H1 (cell line): Measurements from ENCODE around the gene VPS11. TPM values are rescaled to one million over a fixed set of nuclear protein-coding genes. Genes with fewer than 3 reads are reported as not detected.
A peak's percentile ranks its signal among the peaks of the same experiment; 100 is the strongest.

Source experiments
- ATF3 ChIP-seq: IDR thresholded peaks from 2 replicates; pipeline ENCODE4 v1.6.1; 2011; ENCODE audit warnings: low read depth, mild to moderate bottlenecking, low read length; ENCODE audit not compliant: insufficient read depth
- JUN ChIP-seq: IDR thresholded peaks from 2 replicates; pipeline ENCODE4 v1.6.1; 2011; ENCODE audit warnings: low read depth, mild to moderate bottlenecking, improper control_type of control experiment, low read length
- RBBP5 ChIP-seq: IDR thresholded peaks from 2 replicates; pipeline ENCODE4 v1.7.1; 2012; ENCODE audit warnings: low read depth, mild to moderate bottlenecking, inconsistent platforms, low read length, moderate library complexity, borderline replicate concordance
- SP1 ChIP-seq: IDR thresholded peaks from 2 replicates; pipeline ENCODE4 v1.6.1; 2011; ENCODE audit warnings: low read depth, low read length
- polyA plus RNA-seq, 7 experiments: library from polyadenylated mRNA; depleted of rRNA in 3 of 7; stranded (reverse) in 5 of 7; unstranded in 2 of 7; fragments of >200 nt in 5 of 7; fragments of 200-250 nt in 2 of 7; gene quantifications; 1 replicate in 5 of 7; 2 replicates in 1 of 7; 4 replicates in 1 of 7; pipeline versions ENCODE4 v1.2.1 to v1.2.3, GENCODE V29; 2011 to 2013; ENCODE audit warnings: missing spikeins in 2 of 7, mixed read lengths in 2 of 7
- total RNA-seq: library from RNA; stranded (reverse); fragmentation: NEBNext Ultra II Directional; extraction: Animal tissue kit (Norgen Biotek cat#: 25700); gene quantifications from 2 replicates; pipeline ENCODE4 v1.2.1, GENCODE V29; 2021

VPS11 gene
- total and polyA plus RNA-seq, 2 of the 8 experiments (the other 6 are each of a cell fraction or from before 2014, with no cell fraction given): 13.1 to 15.5 TPM

GRCh38 chr11:119030329-119031047, 37.1 kb upstream of the VPS11 start, which contains the start of gene SLC37A4 (continued):
- TF ChIP-seq JUN: no peak
- TF ChIP-seq RBBP5: peak; percentile 91; the same call in 1 of the 2 replicates
- TF ChIP-seq SP1: peak; percentile 68; the same call in 1 of the 2 replicates
- TF ChIP-seq ATF3: peak; percentile 26; the same call in 1 of the 2 replicates
